OCI-LY1 (cell line): ENCODE results near the gene PEX1.

Experiments used
- H2AFZ ChIP-seq: fragments of 200-600 bp; sonication (generic), shearing (Covaris generic); 2 replicates; pipeline ENCODE4 v1.6.0; 2014; ENCODE audit warnings: antibody characterized with exemption, mild to moderate bottlenecking, low read length
- H3F3A ChIP-seq: fragments of 200-600 bp; sonication (generic), shearing (Covaris generic); 2 replicates; pipeline ENCODE4 v1.6.0; 2014; ENCODE audit warnings: mild to moderate bottlenecking, antibody characterized with exemption, low read length, moderate library complexity; ENCODE audit not compliant: insufficient read depth
- H3K27ac ChIP-seq: fragments of 200-600 bp; sonication (generic); 2 replicates; pipeline ENCODE4 v1.5.1; 2014; ENCODE audit warnings: low read length, mixed run types, mild to moderate bottlenecking, low read depth; ENCODE audit not compliant: poor library complexity, severe bottlenecking
- H3K27me3 ChIP-seq: fragments of 200-600 bp; sonication (generic); 2 replicates; pipeline ENCODE4 v1.6.0; 2014; ENCODE audit warnings: antibody characterized with exemption, mild to moderate bottlenecking, low read length, moderate library complexity; ENCODE audit not compliant: insufficient read depth
- H3K36me3 ChIP-seq: fragments of 200-600 bp; sonication (generic); 2 replicates; pipeline ENCODE4 v1.6.1; 2014; ENCODE audit warnings: mild to moderate bottlenecking, antibody characterized with exemption, low read length, moderate library complexity, mixed read lengths; ENCODE audit not compliant: insufficient read depth
- H3K4me1 ChIP-seq: fragments of 200-600 bp; sonication (generic); 2 replicates; pipeline ENCODE4 v1.5.1; 2014; ENCODE audit warnings: mild to moderate bottlenecking, low read length, moderate library complexity; ENCODE audit not compliant: insufficient read depth, severe bottlenecking
- H3K4me2 ChIP-seq: fragments of 200-600 bp; sonication (generic), shearing (Covaris generic); 2 replicates; pipeline ENCODE4 v1.6.1; 2014; ENCODE audit warnings: low read length
- H3K4me3 ChIP-seq: fragments of 200-600 bp; sonication (generic); 2 replicates; pipeline ENCODE4 v1.5.1; 2014; ENCODE audit warnings: low read length, low read depth, mild to moderate bottlenecking, mixed read lengths; ENCODE audit not compliant: poor library complexity, severe bottlenecking
- H3K79me2 ChIP-seq: fragments of 200-600 bp; shearing (Covaris generic); 2 replicates; pipeline ENCODE4 v1.6.1; 2016; ENCODE audit warnings: mixed run types, low read length, mixed read lengths; ENCODE audit not compliant: insufficient read depth
- H3K9ac ChIP-seq: fragments of 200-600 bp; sonication (generic), shearing (Covaris generic); 2 replicates; pipeline ENCODE4 v1.6.1; 2014; ENCODE audit warnings: mild to moderate bottlenecking, low read length, mixed read lengths
- H3K9me2 ChIP-seq: fragments of 200-600 bp; sonication (generic), shearing (Covaris generic); 2 replicates; pipeline ENCODE4 v1.6.1; 2014; ENCODE audit warnings: low read depth, mild to moderate bottlenecking, low read length, mixed read lengths
- H3K9me3 ChIP-seq: fragments of 200-600 bp; shearing (Covaris generic); 2 replicates; pipeline ENCODE4 v1.6.1; 2014; ENCODE audit warnings: low read length, mixed read lengths
- H4K20me1 ChIP-seq: fragments of 200-600 bp; sonication (generic), shearing (Covaris generic); 2 replicates; pipeline ENCODE4 v1.6.0; 2016; ENCODE audit warnings: mild to moderate bottlenecking, low read length; ENCODE audit not compliant: insufficient read depth
- CTCF ChIP-seq: fragments of 200-600 bp; sonication (generic), shearing (Covaris generic); IDR thresholded peaks from 2 replicates; pipeline ENCODE4 v1.5.1; 2017; ENCODE audit warnings: mild to moderate bottlenecking, antibody characterized with exemption, low read length, moderate library complexity, mixed read lengths
- EZH2 ChIP-seq: fragments of 200-600 bp; sonication (generic), shearing (Covaris generic); IDR thresholded peaks from 2 replicates; pipeline ENCODE4 v1.8.0; 2017; ENCODE audit warnings: borderline replicate concordance, mixed run types, mild to moderate bottlenecking, antibody characterized with exemption, low read length, moderate library complexity, mixed read lengths

PEX1 gene

GRCh38 chr7:92534572-92534971, 6.3 kb upstream of the PEX1 start:
- no peak overlapping the region for H2AFZ ChIP-seq
- peaks cover 82% of the 10 kb centered on the region for H3K36me3 ChIP-seq

GRCh38 chr7:92528958-92529264, 591 bp upstream of the PEX1 start:
- H3K9ac ChIP-seq = peak overlapping the region; percentile 68

More at GRCh38 chr7:92534572-92534971, 6.3 kb upstream of the PEX1 start:
- H3K27me3 ChIP-seq = no peaks in the 10 kb centered on the region
- no peak overlapping the region for H3K4me2 ChIP-seq
- no peaks in the 10 kb centered on the region for H3K9me2 ChIP-seq
- no peaks in the 10 kb centered on the region for H4K20me1 ChIP-seq
- no peaks in the 10 kb centered on the region for H3F3A ChIP-seq
- 0 out of 2 replicates have a peak, but pooled peaks cover 1% of the 10 kb centered on the region for H3K79me2 ChIP-seq
- H3K4me1 ChIP-seq = peaks cover 2% of the 10 kb centered on the region
- no peak for TF ChIP-seq CTCF
- no peak for TF ChIP-seq EZH2
- no peak overlapping the region for H3K9ac ChIP-seq
- H3K4me3 ChIP-seq = no peak overlapping the region
- H3K27ac ChIP-seq = no peak overlapping the region
- H3K9me3 ChIP-seq = no peaks in the 10 kb centered on the region

GRCh38 chr7:92527300-92528187, 776 bp downstream of the PEX1 start:
- H3F3A ChIP-seq = no peaks in the 10 kb centered on the region
- peaks cover 30% of the 10 kb centered on the region for H3K4me1 ChIP-seq
- peaks cover 39% of the 10 kb centered on the region for H3K79me2 ChIP-seq
- H3K27ac ChIP-seq = peak overlapping the region; percentile 79
- H3K9me3 ChIP-seq = no peaks in the 10 kb centered on the region
- TF ChIP-seq EZH2 = no peak
- peak; percentile 14; the same call in 1 of the 2 replicates for TF ChIP-seq CTCF
- peak overlapping the region; percentile 69 for H3K4me3 ChIP-seq
- no peaks in the 10 kb centered on the region for H3K27me3 ChIP-seq
- H3K9me2 ChIP-seq = no peaks in the 10 kb centered on the region
- H3K9ac ChIP-seq = peak overlapping the region; percentile 73
- peak overlapping the region; percentile 88 for H3K4me2 ChIP-seq
- H4K20me1 ChIP-seq = no peaks in the 10 kb centered on the region
- peaks cover 21% of the 10 kb centered on the region for H3K36me3 ChIP-seq
- H2AFZ ChIP-seq = peak overlapping the region; percentile 10

More at GRCh38 chr7:92528958-92529264, 591 bp upstream of the PEX1 start:
- Histone ChIP-seq H3K79me2 (peaks cover 32% of the 10 kb centered on the region), H3K27ac (peak overlapping the region; percentile 58), H3F3A (no peaks in the 10 kb centered on the region), H3K9me3 (no peaks in the 10 kb centered on the region), H3K4me1 (peaks cover 30% of the 10 kb centered on the region), H3K4me2 (peak overlapping the region; percentile 73), H2AFZ (peak overlapping the region; percentile 11; the same call in 1 of the 2 replicates), H4K20me1 (no peaks in the 10 kb centered on the region), H3K4me3 (peak overlapping the region; percentile 69), H3K27me3 (no peaks in the 10 kb centered on the region), H3K36me3 (peaks cover 35% of the 10 kb centered on the region), H3K9me2 (no peaks in the 10 kb centered on the region)
- TF ChIP-seq CTCF = no peak
- TF ChIP-seq EZH2 = no peak
